Measurements from ENCODE around the gene DCDC2C.

DNA sequence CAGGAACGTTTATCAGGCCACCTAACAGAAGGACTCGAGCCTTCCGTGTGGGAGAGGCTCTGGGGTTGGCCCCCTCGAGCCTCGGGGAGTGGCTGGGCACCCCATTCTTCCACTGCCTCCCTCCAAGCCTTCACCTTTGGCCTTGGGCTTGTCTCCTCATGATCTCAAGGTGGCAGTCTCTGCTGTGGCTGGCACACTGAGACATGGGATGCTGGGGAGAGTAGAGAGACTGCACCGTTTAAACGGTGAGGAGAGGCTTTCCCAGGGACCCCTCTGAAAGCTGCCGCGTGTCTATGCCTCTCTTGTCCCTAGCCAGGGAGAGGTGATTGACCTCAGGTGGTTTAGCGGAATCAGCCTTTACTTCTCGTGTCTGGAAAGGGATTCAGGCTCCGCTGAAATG is 71.0 kb downstream of the DCDC2C start:
- no peak for TF ChIP-seq POLR2A (IDR thresholded peaks at IDR 0.05; ENCODE audit: low read depth, low read length)
- TF ChIP-seq, protein P1, sequence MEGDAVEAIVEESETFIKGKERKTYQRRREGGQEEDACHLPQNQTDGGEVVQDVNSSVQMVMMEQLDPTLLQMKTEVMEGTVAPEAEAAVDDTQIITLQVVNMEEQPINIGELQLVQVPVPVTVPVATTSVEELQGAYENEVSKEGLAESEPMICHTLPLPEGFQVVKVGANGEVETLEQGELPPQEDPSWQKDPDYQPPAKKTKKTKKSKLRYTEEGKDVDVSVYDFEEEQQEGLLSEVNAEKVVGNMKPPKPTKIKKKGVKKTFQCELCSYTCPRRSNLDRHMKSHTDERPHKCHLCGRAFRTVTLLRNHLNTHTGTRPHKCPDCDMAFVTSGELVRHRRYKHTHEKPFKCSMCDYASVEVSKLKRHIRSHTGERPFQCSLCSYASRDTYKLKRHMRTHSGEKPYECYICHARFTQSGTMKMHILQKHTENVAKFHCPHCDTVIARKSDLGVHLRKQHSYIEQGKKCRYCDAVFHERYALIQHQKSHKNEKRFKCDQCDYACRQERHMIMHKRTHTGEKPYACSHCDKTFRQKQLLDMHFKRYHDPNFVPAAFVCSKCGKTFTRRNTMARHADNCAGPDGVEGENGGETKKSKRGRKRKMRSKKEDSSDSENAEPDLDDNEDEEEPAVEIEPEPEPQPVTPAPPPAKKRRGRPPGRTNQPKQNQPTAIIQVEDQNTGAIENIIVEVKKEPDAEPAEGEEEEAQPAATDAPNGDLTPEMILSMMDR (IDR thresholded peaks at IDR 0.05; ENCODE audit: extremely low read depth in 1 of 2, insufficient read depth in 1 of 2, low read depth in 1 of 2, low read length in 2 of 2), result no peak
- TF ChIP-seq EZH2 (IDR thresholded peaks at IDR 0.05; ENCODE audit: borderline replicate concordance, low read depth, low read length, severe bottlenecking), result no peak
- no peak for TF ChIP-seq POLR2AphosphoS5 (IDR thresholded peaks at IDR 0.05; ENCODE audit: insufficient read depth, low read depth, low read length)
- TF ChIP-seq, protein P2, sequence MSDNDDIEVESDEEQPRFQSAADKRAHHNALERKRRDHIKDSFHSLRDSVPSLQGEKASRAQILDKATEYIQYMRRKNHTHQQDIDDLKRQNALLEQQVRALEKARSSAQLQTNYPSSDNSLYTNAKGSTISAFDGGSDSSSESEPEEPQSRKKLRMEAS (IDR thresholded peaks at IDR 0.05; ENCODE audit: insufficient read depth, insufficient read length), result no peak
